Esophagus muscularis mucosa (tissue), 4 donors: ENCODE results near the gene ZNF428. TPM values are rescaled to one million over a fixed set of nuclear protein-coding genes. Genes with fewer than 3 reads are reported as not detected.

Experiments used
- DNase-seq: peaks from one replicate; pipeline ENCODE4 v3.0.0-alpha.2; 2017; ENCODE audit errors: extremely low spot score
- H3K27ac ChIP-seq, 4 donors: fragments of 200-600 bp; sonication (generic); replicated peaks in 1 of 4; 1 replicate in 3 of 4; 2 replicates in 1 of 4; pipeline ENCODE4 v1.5.1; 2016 to 2019; ENCODE audit warnings: mild to moderate bottlenecking in 1 of 4
- H3K27me3 ChIP-seq, 4 donors: fragments of 200-600 bp; sonication (generic); one replicate each; pipeline versions ENCODE4 v1.5.1 to v1.6.0; 2016 to 2019
- H3K36me3 ChIP-seq, 4 donors: fragments of 200-600 bp; sonication (generic); one replicate each; pipeline ENCODE4 v1.5.1; 2016 to 2019
- H3K4me1 ChIP-seq, 4 donors: fragments of 200-600 bp; sonication (generic); one replicate each; pipeline ENCODE4 v1.5.1; 2016 to 2019
- H3K4me3 ChIP-seq, 4 donors: fragments of 200-600 bp; sonication (generic); 1 replicate in 2 of 4; 2 replicates in 2 of 4; pipeline ENCODE4 v1.5.1; 2016 to 2019; ENCODE audit warnings: mild to moderate bottlenecking in 4 of 4, moderate library complexity in 1 of 4
- H3K9me3 ChIP-seq, 4 donors: fragments of 200-600 bp; sonication (generic); 1 replicate in 3 of 4; 2 replicates in 1 of 4; pipeline ENCODE4 v1.5.1; 2016 to 2019
- EP300 ChIP-seq: sonication (generic); formaldehyde crosslinking; IDR thresholded peaks from one replicate; pipeline ENCODE4 v1.6.1; 2017; ENCODE audit warnings: antibody characterized with exemption
- POLR2A ChIP-seq: fragments of 450-650 bp; IDR thresholded peaks from one replicate; pipeline ENCODE4 v1.6.1; 2017; ENCODE audit warnings: antibody characterized with exemption, moderate library complexity, mild to moderate bottlenecking, low read depth
- POLR2AphosphoS5 ChIP-seq, 2 donors: sonication (generic); formaldehyde crosslinking; IDR thresholded peaks; one replicate each; pipeline ENCODE4 v1.6.1; 2017; ENCODE audit warnings: antibody characterized with exemption in 2 of 2
- WGBS: methylation state at CpG from one replicate; pipeline ENCODE4 v1.1.5; 2018; 5-methylcytosine and 5-hydroxymethylcytosine counted together
- intact Hi-C: fragments of 100-400 bp; cut with DNase I; formaldehyde crosslinking; loops from one replicate; pipeline ENCODE4 v1.15.1; 2023
- total RNA-seq, 4 donors: library from RNA; depleted of rRNA; stranded (reverse); fragments of >200 nt; gene quantifications; one replicate each; pipeline versions ENCODE4 v1.1.0 to v1.2.1, GENCODE V29; 2016
- TF ChIP-seq, protein P1 (sequence below), 3 experiments: fragments of 200-600 bp in 2 of 3; fragments of 450-650 bp in 1 of 3; sonication (generic) in 2 of 3; IDR thresholded peaks; one replicate each; pipeline ENCODE4 v1.5.1; 2017 to 2019; ENCODE audit warnings: antibody characterized with exemption in 3 of 3, mild to moderate bottlenecking in 2 of 3, moderate library complexity in 1 of 3

ZNF428 gene
- total RNA-seq, 4 donors from 2014 or later, result 33.2 to 61.3 (median 47.8) TPM

DNA sequence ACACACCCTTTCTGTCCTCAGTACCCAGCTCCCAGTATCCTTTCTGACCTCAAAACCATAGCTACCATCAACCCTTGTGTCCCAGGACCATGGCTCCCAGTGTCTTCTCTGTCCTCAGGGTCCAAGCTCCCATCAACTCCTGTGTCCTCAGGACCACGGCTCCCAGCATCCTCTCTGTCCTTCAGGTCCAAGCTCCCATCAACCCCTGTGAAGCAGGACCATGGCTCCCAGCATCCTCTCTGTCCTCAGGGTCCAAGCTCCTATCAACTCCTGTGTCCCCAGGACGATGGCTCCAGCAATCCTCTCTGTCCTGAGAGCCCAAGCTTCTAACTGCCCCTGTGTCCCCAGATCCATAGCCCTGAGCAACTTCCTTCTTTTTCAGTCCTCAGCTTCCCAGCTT is 21.9 kb upstream of the ZNF428 start:
- Histone ChIP-seq H3K4me3 (no peak overlapping the region), H3K9me3 (no peaks in the 10 kb centered on the region), H3K4me1 (peaks cover 13 to 32% (median 21%) of the 10 kb centered on the region in 4 donors), H3K36me3 (peaks cover 0 to 5% (median 2%) of the 10 kb centered on the region in 4 donors), H3K27me3 (no peaks in the 10 kb centered on the region), H3K27ac (no peak overlapping the region)
- DNase-seq, result no peak
- intact Hi-C loops, result no loop called here
- 86% methylated on average over 2 of the region's 2 CpGs for WGBS
- TF ChIP-seq POLR2AphosphoS5 (IDR thresholded peaks at IDR 0.05), result no peak
- no peak for TF ChIP-seq EP300

GRCh38 chr19:43640424-43640757 is 21.0 kb upstream of the ZNF428 start:
- 12% methylated on average over 6 of the region's 9 CpGs for WGBS
- Histone ChIP-seq H3K36me3 (no peaks in the 10 kb centered on the region), H3K4me1 (peaks cover 13 to 42% (median 31%) of the 10 kb centered on the region in 4 donors), H3K27me3 (no peaks in the 10 kb centered on the region), H3K9me3 (no peaks in the 10 kb centered on the region), H3K4me3 (peak overlapping the region; percentile 62 to 81 (median 72)), H3K27ac (peak overlapping the region; percentile 37 to 76 (median 64))
- TF ChIP-seq POLR2A, result no peak
- TF ChIP-seq, protein P1, sequence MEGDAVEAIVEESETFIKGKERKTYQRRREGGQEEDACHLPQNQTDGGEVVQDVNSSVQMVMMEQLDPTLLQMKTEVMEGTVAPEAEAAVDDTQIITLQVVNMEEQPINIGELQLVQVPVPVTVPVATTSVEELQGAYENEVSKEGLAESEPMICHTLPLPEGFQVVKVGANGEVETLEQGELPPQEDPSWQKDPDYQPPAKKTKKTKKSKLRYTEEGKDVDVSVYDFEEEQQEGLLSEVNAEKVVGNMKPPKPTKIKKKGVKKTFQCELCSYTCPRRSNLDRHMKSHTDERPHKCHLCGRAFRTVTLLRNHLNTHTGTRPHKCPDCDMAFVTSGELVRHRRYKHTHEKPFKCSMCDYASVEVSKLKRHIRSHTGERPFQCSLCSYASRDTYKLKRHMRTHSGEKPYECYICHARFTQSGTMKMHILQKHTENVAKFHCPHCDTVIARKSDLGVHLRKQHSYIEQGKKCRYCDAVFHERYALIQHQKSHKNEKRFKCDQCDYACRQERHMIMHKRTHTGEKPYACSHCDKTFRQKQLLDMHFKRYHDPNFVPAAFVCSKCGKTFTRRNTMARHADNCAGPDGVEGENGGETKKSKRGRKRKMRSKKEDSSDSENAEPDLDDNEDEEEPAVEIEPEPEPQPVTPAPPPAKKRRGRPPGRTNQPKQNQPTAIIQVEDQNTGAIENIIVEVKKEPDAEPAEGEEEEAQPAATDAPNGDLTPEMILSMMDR (IDR thresholded peaks at IDR 0.05), result no peak
- no peak for TF ChIP-seq EP300
- no peak for TF ChIP-seq POLR2AphosphoS5 (IDR thresholded peaks at IDR 0.05)
- DNase-seq, result no peak
- intact Hi-C loops, result no loop called here

- no peak for DNase-seq
- TF ChIP-seq, protein P1 (IDR thresholded peaks at IDR 0.05), result no peak
- TF ChIP-seq POLR2A (no peak), EP300 (no peak), POLR2AphosphoS5 (IDR thresholded peaks at IDR 0.05) (no peak)
- Histone ChIP-seq H3K27ac (peak within 1 kb of the TSS; percentile 62 to 81 (median 76)), H3K9me3 (no peaks in the 10 kb centered on the region), H3K4me1 (peaks cover 13 to 48% (median 37%) of the 10 kb centered on the region in 4 donors), H3K27me3 (no peaks in the 10 kb centered on the region), H3K36me3 (no peaks in the 10 kb centered on the region), H3K4me3 (peak within 1 kb of the TSS; percentile 62 to 81 (median 72))
- under 1% methylated on average over 36 of the region's 110 CpGs for WGBS
- intact Hi-C loops, result no loop called here
These were observed 20.3 kb upstream of the ZNF428 start, which contains the start of gene CADM4 for GRCh38 chr19:43639519-43640423. TSS of gene CADM4 (minus strand) at chr19:43639850. CDS start at chr19:43639790, 60 bp downstream.

DNA sequence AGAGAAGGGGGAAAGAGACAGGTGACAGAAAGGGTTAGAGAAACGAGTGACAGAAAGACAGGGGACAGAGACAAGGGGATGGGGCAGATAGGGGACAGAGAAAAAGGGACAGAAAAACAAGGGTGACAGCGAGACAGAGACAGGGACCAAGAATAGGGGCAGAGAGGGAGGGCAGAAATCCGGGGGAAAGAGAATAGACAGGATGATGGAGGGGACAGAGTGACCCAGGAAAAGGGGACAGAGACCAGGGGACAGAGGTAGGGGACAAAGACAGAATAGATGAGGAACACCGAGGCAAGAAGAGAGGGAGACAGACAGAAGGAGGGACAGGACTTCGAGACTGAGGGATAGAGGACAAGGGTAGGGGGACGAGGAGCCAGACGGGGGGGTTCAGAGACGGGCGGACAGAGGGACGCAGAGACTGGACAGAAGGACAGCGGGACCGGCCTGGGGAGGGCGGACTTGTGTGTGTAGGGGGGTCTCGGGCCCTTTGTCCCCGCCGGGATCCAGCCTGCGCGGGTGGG is 19.6 kb upstream of the ZNF428 start:
- peak overlapping the region; percentile 62 to 81 (median 72) for H3K4me3 ChIP-seq
- TF ChIP-seq EP300 (no peak), POLR2A (no peak)
- TF ChIP-seq, protein P1 (IDR thresholded peaks at IDR 0.05), result no peak
- no peaks in the 10 kb centered on the region for H3K36me3 ChIP-seq
- no peaks in the 10 kb centered on the region for H3K27me3 ChIP-seq
- DNase-seq, result no peak
- WGBS, result 10% methylated on average over 18 of the region's 18 CpGs
- intact Hi-C loops, result no loop called here
- H3K27ac ChIP-seq, result peak overlapping the region; percentile 62 to 81 (median 76)
- no peaks in the 10 kb centered on the region for H3K9me3 ChIP-seq
- peaks cover 13 to 55% (median 43%) of the 10 kb centered on the region in 4 donors for H3K4me1 ChIP-seq

DNA sequence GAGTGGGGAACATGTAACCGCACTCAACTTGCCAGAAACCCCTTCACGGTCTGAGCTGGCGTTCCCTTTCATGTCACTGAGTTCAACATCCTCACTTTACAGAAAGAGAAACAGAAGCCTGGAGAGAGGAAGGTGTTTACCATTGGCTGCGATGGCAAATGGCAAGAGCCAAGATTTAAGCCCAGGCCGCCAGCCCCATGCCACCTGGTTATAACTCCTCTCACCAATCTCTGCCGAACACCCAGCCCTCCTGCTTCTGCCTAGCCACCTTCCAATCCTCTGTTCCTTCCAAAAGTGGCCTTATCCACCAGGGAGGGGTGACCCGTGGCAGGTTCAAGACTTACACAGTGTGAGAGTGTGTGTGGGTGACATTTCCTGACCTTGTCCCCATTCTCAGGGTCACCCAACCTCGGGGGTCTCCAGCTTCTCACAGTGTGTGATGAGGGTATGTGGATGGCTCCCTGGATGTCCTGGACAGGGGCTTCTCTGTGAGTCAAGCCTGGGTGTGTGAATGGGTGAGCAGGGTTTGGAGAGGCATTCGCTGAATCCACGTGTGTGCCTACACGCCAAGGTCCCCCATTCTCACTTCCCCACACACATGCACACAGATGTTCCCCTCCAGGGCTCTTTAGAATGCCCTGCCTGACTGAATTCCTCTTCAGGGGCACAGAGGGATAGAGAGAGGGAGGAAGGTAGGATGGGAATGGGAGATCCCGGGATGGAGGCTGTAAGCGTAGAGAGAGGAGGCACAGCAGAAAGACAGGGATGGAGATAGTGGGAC is 19.0 kb upstream of the ZNF428 start:
- TF ChIP-seq POLR2AphosphoS5 (IDR thresholded peaks at IDR 0.05) (no peak), POLR2A (no peak), EP300 (no peak)
- TF ChIP-seq, protein P1 (IDR thresholded peaks at IDR 0.05), result no peak
- 83% methylated on average over 12 of the region's 13 CpGs for WGBS
- Histone ChIP-seq H3K4me1 (peaks cover 13 to 58% (median 43%) of the 10 kb centered on the region in 4 donors), H3K9me3 (no peaks in the 10 kb centered on the region), H3K4me3 (peak overlapping the region; percentile 62 to 81 (median 72)), H3K36me3 (no peaks in the 10 kb centered on the region), H3K27me3 (no peaks in the 10 kb centered on the region), H3K27ac (peak overlapping the region; percentile 62 to 81 (median 76))
- no peak for DNase-seq
- intact Hi-C loops, result no loop called here
